PC-9 (cell line): ENCODE data around the gene ZSCAN9. TPM values are rescaled to one million over a fixed set of nuclear protein-coding genes. Genes with fewer than 3 reads are reported as not detected.

ENCODE experiments used
- total RNA-seq: library from RNA; stranded (reverse); gene quantifications from 2 replicates; pipeline ENCODE4 v1.2.3, GENCODE V29; 2021

Gene ZSCAN9
- total RNA-seq, 1 experiment from 2014 or later = 20.4 TPM

Other genes with a start within 250 kb of the ZSCAN9 start
- gene ZNF165, start 144.7 kb upstream of the ZSCAN9 start, total RNA-seq = 10.5 and 12.6 TPM in 2 replicates
- gene ZSCAN16, start 100.7 kb upstream of the ZSCAN9 start, total RNA-seq = 5.6 and 5.9 TPM in 2 replicates
- 27.2 and 31.5 TPM in 2 replicates for gene ZKSCAN8, start 83.4 kb upstream of the ZSCAN9 start, total RNA-seq
- 6.0 and 6.7 TPM in 2 replicates for gene ZKSCAN4, start 27.0 kb downstream of the ZSCAN9 start, total RNA-seq
- not detected in 2 replicates for gene NKAPL, start 34.0 kb downstream of the ZSCAN9 start, total RNA-seq
- gene ZSCAN26, start 41.9 kb downstream of the ZSCAN9 start, total RNA-seq = 12.1 and 14.8 TPM in 2 replicates
- 3.6 and 3.9 TPM in 2 replicates for gene PGBD1, start 56.3 kb downstream of the ZSCAN9 start, total RNA-seq
- gene ZSCAN31, start 110.9 kb downstream of the ZSCAN9 start, total RNA-seq = 64.0 and 88.8 TPM in 2 replicates
- 4.9 and 6.2 TPM in 2 replicates for gene ZKSCAN3, start 124.7 kb downstream of the ZSCAN9 start, total RNA-seq
- 10.9 and 11.2 TPM in 2 replicates for gene ZSCAN12, start 174.5 kb downstream of the ZSCAN9 start, total RNA-seq
- gene ZSCAN23, start 218.2 kb downstream of the ZSCAN9 start, total RNA-seq = 9.1 and 12.0 TPM in 2 replicates